SKM-1 treated with dmso at 0.1 percent for 144 hours (cell line): Measurements from ENCODE around the gene OR9G1.
"Not testable (repeated sequence)": the region's sequence is repeated elsewhere in the genome, so short reads cannot be mapped to it uniquely, and the experiment has no call there.

Source experiments
- DNase-seq: peaks from one replicate; lab custom pipeline; 2025; ENCODE audit not compliant: unreplicated experiment; lab: John Stamatoyannopoulos, UW

OR9G1 gene, protein sequence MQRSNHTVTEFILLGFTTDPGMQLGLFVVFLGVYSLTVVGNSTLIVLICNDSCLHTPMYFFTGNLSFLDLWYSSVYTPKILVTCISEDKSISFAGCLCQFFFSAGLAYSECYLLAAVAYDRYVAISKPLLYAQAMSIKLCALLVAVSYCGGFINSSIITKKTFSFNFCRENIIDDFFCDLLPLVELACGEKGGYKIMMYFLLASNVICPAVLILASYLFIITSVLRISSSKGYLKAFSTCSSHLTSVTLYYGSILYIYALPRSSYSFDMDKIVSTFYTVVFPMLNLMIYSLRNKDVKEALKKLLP

DNA sequence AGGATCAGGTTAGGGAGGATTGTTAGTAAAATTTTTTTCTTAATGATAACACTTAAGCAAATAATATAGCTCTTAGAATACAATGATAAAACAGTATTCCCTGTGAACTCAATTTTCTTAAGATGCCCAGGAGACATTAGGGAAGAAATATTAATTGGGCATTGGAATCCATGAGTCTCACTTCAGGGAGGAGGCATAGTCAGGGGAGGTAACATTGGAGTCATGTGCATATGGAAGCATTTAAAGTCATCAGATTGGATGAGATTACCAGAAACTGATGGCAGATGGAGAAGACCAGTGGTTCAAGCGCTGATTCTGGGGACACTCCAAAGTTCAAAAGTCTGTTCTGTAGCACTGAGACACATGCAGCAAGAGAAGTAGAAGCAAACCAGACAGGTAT is at the start of gene OR9G1:
Gene OR9G1 (plus strand): TSS at position 301 of the 400 bp plus-strand sequence. CDS start 1,293 bp downstream, outside the sequence.
- no peak for DNase-seq

DNA sequence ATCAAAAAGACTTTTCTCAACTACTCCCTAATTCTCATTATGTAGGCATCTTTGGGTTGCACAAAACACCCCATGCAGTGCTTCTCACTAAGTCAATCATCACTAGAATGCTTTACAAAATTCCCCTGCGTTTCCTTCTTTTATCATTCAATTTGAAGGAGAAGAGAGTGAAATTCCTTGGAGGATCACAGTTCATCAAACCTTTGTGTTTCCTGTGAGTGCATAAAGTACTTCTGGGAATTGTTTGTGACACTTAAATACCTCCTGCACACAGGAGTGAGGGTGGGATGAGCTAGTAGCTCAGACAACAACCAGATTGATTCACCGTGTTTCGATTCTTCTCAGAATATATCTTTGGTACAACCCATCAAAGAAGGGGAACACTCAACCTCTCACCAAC is 39.1 kb upstream of the OR9G1 start:
- no peak for DNase-seq

DNA sequence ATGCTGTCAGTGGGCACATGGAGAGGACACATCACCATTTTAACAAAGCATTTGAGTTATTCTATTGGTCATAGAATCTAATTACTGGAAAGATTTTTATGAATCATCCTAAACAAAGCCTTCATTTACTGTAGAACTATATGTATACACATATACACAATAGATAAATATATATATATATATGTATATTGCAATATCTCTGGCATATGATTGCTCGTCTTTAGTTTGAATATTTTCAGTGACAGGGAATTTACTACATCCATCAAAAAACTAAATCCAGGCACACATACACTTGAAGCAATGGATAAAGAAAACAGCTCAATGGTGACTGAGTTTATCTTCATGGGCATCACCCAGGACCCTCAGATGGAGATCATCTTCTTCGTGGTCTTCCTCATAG is 35.5 kb upstream of the OR9G1 start, which contains the start of gene OR5AR1:
Gene OR5AR1 (plus strand): TSS at position 301 of the 400 bp plus-strand sequence. CDS start 0 bp downstream, at position 301.
- DNase-seq: no peak

DNA sequence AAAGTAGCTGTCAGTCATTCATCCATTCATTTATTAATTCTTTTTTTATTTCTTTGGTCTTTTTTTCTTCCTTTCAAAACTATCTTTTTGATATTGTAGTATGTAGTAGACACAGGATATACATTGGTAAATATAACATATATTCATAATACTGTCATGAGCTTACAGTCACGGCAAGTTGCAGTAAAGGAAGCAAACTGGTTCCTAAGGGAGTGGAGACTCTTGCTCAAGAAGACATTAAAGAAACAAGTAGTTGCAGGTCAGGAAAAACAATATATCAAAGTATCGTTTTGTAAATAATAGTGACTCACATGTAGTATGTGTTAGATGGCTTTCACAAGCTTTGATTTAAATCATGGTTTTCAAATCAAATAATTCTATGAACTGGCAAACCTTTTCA is 27.9 kb upstream of the OR9G1 start:
- no peak for DNase-seq

DNA sequence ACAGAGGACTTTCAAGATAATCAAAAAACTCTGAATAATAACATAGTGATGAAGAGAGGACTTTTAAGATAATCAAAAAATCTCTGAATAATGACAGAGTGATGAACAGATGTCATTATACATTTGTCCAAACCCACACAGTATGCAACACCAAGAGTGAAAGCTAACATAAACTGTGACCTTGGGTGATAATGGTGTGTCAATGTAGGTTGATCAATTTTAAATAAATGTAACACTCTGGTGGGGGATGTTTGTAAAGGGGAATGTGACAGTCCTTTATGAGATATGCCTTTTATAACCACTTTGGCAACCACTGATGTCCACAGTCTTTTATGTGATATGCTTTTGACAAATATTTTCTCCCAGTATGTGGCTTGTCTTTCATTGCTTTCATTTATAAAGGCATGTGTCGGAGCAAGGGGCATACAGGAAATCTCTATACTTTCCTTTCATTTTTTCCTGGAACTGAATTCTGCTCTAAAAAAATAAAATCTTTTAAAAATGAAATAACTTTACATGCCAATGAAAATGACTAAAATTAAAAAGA is 10.3 kb upstream of the OR9G1 start:
- DNase-seq: no peak

DNA sequence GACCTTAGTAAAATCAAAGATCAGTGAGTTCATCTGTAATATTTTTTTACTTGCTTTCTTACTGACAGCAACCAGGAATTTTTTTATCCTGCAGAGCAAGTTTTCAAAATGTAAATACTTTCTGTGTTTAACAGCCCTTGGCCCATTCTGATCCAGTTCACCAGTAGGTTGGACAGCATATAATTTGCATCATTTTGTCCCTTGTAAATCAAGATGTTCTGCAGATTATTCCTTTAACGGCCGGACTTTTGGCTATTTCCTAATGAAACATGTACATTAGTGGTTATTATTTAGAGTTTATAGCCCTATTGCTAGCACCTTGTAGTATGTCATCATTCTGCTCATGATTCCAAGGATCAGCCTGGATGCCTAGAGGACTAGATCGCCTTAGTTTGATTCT is 7.7 kb upstream of the OR9G1 start:
- not testable (repeated sequence) for DNase-seq

DNA sequence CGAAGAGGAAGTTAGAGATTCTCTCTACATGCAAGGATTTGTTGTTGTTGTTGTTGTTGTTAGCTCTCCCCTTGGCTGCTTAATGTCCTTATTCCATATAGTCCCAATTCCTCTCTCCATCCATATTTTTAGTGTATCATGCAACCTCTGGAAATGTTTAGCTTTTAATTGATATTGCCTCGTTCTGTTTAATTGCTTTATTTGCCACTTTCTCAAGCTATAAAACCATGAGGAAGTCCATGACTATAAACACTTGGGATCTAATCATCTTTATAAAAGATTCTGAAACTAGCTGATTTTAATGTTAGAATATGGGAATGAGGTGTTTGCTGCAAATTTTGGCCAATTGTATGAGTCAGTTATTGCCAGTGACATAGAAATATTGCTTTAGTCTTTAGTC is 5.5 kb upstream of the OR9G1 start:
- DNase-seq: no peak

DNA sequence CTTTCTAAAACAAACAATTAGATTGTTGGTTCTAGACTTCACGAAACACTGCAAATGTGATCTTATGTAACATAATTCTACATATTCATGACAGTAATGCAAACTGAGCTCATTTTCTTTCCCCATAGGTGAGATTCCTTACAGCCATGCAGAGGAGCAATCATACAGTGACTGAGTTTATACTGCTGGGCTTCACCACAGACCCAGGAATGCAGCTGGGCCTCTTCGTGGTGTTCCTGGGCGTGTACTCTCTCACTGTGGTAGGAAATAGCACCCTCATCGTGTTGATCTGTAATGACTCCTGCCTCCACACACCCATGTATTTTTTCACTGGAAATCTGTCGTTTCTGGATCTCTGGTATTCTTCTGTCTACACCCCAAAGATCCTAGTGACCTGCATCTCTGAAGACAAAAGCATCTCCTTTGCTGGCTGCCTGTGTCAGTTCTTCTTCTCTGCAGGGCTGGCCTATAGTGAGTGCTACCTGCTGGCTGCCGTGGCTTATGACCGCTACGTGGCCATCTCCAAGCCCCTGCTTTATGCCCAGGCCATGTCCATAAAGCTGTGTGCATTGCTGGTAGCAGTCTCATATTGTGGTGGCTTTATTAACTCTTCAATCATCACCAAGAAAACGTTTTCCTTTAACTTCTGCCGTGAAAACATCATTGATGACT is 1.5 kb downstream of the OR9G1 start:
- DNase-seq: no peak

DNA sequence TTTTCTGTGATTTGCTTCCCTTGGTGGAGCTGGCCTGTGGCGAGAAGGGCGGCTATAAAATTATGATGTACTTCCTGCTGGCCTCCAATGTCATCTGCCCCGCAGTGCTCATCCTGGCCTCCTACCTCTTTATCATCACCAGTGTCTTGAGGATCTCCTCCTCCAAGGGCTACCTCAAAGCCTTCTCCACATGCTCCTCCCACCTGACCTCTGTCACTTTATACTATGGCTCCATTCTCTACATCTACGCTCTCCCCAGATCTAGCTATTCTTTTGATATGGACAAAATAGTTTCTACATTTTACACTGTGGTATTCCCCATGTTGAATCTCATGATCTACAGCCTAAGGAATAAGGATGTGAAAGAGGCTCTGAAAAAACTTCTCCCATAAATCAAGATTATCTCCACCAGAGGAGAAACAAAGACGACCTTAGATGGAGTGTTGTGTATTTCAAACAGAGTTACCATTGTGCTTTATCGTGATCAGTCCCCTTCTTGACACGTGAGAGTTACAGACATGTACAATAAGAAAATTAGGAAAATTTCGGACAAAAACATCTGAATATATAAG is 2.1 kb downstream of the OR9G1 start:
- no peak for DNase-seq

DNA sequence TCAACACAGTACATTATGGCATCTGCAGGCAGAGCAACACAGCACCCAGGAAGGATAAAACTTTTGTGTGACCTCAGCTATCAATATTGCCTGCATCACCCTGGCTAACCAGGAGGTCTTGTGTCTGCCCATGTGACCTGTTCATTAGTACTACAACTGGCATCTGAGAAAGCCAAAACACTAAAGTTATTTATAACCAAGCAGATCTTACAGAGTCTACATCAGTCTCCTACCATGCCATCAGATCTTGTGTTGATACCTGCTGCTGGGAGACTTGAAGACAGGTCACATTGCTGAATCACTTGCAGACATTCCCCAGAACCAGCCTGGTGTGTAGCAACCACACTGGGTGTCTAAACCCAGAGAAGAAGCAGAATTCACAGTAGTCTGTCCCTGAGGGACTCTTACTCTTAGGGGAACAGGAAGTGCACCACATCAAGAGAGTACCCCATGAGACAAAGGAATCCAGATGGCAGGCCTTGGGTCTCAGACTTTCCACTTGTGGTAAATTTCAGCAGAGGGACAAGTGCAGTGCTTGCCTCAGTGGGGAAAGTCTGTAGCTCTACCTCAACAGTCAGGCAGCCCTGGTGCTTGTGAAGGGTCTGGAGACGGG is 7.0 kb downstream of the OR9G1 start:
- DNase-seq: no peak

DNA sequence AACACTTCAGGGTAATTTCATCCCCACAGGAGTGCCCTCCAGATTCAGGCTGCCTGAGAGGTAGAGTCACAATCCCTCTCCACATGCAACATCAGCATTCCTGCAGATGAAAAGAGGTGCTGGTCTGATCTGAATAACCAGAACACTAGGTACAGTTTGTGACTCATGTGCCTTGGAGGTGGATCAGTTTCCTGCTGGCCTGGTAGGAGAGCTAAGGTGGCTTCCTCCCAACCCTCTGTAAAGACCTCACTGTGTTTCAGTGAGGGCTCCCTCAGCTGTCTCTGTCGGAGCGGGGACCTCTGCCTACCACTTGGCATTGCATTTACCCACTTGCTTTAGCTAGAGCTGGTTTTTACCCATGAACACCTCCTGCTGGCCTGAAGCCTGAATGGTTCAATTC is 7.6 kb downstream of the OR9G1 start:
- DNase-seq: no peak

DNA sequence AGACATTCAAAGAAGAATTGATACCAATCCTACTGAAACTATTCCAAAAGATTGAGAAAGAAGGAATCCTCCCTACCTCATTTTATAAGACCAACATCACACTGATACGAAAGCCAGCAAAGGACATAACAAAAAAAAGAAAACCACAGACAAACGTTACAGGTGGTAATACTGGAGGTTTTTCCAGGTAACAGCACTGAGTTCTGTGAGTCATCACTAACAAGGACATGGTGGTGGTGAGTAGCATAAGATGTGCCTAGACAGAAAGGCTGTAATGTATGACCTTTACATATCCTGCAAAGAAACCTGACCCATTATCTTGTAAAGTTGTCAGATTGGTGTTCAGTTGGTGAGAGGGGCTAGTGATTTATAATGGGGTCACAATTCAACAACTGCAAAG is 15.3 kb downstream of the OR9G1 start:
- DNase-seq: no peak

DNA sequence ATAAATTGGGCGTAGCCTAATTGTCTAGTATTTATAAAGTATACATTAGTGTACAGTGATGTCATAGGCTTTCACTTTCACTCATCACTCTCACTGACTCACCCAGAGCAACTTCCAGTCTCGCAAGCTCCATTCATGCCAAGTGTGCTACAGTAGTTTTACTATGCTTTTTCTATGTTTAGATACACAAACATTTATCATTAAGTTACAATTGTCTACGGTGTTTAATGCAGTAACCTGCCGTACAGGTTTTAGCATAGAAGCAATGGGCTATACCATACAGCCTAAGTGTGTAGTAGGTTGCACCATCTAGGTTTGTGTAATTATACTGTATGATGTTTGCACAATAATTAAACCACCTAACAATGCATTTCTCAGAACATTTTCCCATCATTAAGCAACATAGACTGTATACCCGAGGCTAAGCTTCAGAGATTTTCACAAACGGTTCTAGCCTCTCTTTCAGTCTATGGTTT is 17.5 kb downstream of the OR9G1 start:
- DNase-seq: no peak

DNA sequence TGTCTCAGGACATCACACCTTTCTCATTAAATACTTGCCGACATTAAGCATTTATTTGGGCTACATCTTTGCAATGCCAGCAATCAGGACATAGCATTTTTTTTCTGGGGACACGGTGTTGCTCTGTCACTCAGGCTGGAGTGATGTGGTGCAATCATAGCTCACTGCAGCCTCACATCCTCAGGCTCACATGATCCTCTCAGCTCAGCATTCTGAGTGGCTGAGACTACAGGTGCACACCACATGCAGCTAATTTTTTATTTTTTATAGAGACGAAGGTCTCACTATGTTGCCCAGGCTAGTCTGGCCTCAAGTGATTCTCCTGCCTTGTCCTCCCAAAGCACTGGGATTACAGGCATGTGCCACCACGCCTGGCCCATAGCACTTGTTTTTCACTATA is 21.6 kb downstream of the OR9G1 start:
- no peak for DNase-seq

DNA sequence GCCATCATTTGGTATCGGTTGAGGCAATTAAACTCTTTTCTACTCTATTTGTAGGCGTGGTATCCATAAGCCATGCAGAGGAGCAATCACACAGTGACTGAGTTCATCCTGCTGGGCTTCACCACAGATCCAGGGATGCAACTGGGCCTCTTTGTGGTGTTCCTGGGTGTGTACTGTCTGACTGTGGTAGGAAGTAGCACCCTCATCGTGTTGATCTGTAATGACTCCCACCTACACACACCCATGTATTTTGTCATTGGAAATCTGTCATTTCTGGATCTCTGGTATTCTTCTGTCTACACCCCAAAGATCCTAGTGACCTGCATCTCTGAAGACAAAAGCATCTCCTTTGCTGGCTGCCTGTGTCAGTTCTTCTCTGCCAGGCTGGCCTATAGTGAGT is 41.2 kb downstream of the OR9G1 start:
- no peak for DNase-seq

DNA sequence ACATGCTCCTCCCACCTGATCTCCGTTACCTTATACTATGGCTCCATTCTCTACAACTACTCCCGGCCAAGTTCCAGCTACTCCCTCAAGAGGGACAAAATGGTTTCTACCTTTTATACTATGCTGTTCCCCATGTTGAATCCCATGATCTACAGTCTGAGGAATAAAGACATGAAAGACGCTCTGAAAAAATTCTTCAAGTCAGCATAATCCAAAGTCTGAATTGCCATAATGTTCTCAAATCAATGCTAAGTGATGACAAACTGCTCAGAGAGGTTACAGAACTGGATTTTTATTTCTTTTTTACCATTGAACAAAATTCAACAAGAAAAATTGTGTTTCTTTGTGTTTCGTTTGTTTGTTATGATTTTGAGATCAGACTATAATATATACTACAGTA is 42.0 kb downstream of the OR9G1 start:
- DNase-seq: no peak

DNA sequence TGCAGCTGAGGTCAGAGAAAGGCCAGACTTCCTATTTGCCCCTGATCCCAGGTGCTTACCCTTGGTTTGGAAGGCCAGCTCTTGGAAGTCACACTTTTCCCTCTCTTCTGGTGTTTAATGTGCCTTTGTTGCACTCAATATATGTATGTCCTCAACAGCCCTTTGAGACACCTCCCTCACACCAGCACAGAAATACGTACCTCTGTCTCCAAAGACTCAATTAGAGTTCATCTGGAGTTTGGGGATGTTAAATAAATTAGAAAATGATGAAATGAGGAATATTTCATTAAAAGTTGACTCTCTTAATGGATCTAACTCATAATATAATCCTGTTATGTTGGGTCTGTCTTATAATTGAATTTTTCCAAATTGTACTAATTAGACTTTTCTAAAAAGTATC is 49.7 kb downstream of the OR9G1 start, which contains the start of gene OR9G4:
Gene OR9G4 (minus strand): TSS at position 101 of the 400 bp plus-strand sequence. CDS start 4,931 bp downstream, outside the sequence.
- DNase-seq: no peak

DNA sequence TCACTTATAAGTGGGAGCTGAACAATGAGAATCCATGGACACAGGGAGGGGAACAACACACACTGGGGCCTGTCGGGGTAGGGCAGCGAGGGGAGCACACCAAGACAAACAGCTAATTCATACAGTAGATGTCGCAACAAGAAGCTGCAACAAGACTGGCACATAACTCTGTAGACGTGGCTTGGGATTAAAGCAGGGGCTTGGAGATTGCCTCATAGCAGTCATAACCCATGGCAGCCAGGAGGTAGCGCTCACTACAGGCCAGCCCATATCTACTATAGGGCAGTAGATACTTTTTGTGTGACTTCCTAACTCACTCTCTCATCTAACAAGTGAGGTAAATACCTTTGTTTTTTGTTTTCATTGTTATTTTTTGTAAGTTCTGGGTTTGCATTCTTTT is 51.3 kb downstream of the OR9G1 start:
- no peak for DNase-seq

DNA sequence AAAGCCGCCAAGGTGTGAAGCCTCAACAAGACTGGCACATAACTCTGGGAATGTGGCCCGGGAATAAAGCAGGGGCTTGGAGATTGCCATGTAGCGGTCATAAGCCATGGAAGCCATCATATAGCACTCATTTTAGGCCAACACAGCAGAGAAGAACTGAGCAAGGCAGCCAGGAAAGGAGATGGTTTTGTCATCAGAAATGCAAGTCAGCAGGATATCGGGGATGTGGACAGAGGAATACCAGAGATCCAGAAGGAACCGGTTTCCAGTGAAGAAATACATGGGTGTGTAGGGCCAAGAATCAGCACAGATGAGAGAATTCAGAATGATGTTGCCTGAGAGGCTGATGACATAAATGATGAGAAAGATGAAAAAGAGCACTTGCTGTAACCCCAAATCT is 52.6 kb downstream of the OR9G1 start:
- DNase-seq: no peak
